ENCODE measurements around the gene CACNA2D4.

The CACNA2D4 gene

DNA sequence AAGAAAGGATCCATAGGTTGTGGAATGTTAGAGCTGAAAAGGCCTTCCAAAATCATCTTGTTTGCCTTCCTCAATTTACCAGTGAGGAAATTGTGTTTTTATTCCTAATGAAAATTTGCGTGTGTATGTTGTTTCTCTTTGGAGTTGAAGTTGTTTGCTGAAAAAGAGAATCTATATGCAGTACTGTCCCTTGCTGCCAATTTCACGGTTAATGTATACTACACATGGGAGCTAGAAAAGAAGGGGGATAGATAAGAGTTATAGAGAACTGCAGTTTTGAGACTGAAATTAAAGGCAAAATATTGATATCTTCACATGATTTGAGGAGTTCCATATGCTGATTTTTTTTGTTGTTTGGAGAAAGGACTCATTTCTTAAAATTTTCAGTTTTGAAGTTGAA lies 160.1 kb downstream of the CACNA2D4 start:
- no peak overlapping the region for H3K4me3 ChIP-seq (ENCODE audit: low read depth, low read length)
- no peak for DNase-seq (ENCODE audit: low read depth)
- in situ Hi-C loops (cut with HindIII; ENCODE audit: low sequenced_read_pairs) = no loop called here
- TF ChIP-seq, protein P1, sequence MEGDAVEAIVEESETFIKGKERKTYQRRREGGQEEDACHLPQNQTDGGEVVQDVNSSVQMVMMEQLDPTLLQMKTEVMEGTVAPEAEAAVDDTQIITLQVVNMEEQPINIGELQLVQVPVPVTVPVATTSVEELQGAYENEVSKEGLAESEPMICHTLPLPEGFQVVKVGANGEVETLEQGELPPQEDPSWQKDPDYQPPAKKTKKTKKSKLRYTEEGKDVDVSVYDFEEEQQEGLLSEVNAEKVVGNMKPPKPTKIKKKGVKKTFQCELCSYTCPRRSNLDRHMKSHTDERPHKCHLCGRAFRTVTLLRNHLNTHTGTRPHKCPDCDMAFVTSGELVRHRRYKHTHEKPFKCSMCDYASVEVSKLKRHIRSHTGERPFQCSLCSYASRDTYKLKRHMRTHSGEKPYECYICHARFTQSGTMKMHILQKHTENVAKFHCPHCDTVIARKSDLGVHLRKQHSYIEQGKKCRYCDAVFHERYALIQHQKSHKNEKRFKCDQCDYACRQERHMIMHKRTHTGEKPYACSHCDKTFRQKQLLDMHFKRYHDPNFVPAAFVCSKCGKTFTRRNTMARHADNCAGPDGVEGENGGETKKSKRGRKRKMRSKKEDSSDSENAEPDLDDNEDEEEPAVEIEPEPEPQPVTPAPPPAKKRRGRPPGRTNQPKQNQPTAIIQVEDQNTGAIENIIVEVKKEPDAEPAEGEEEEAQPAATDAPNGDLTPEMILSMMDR (IDR thresholded peaks at IDR 0.05; ENCODE audit: low read depth, low read length, missing control alignments) = no peak

DNA sequence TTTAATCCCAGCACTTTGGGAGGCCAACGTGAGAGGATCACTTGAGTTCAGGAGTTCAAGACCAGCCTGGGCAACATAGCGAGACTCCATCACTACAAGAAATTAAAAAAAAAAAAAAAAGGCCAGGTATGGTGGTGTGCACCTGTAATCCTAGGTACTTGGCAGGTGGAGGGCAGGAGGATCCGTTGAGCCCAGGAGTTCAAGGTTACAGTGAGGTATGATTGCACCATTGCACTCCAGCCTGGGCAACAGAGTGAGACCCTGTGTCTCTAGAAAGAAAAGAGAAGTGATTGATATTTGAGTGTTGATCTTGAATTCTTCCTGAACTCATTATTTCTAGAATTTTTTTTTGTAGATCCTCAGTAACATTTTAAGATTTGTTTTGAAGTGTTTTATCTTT lies 168.2 kb downstream of the CACNA2D4 start:
- DNase-seq (ENCODE audit: low read depth) = no peak
- no peak overlapping the region for H3K4me3 ChIP-seq (ENCODE audit: low read depth, low read length)
- TF ChIP-seq, protein P1 (IDR thresholded peaks at IDR 0.05; ENCODE audit: low read depth, low read length, missing control alignments) = no peak
- in situ Hi-C loops (cut with HindIII; ENCODE audit: low sequenced_read_pairs) = no loop called here

DNA sequence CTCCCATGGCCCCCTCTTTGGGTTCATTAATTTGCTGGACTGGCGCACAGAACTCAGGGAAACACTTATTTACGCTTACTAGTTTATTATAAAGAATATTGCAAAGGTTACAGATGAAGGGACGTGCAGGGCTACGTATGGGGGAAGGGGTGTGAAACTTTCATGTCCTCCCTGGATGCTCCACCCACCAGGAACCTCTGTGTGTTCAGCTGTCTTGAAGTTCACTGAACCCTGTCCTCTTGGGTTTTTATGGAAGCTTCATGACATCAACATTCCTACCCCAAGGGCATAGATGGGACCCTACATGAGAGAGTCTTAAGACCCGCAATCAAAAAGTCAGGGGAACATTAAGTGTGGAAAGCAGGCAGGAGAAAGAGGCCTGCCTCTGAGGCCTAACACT lies 169.4 kb downstream of the CACNA2D4 start:
- in situ Hi-C loops (cut with HindIII; ENCODE audit: low sequenced_read_pairs) = no loop called here
- TF ChIP-seq, protein P1 (IDR thresholded peaks at IDR 0.05; ENCODE audit: low read depth, low read length, missing control alignments) = no peak
- no peak overlapping the region for H3K4me3 ChIP-seq (ENCODE audit: low read depth, low read length)
- DNase-seq (ENCODE audit: low read depth) = no peak

DNA sequence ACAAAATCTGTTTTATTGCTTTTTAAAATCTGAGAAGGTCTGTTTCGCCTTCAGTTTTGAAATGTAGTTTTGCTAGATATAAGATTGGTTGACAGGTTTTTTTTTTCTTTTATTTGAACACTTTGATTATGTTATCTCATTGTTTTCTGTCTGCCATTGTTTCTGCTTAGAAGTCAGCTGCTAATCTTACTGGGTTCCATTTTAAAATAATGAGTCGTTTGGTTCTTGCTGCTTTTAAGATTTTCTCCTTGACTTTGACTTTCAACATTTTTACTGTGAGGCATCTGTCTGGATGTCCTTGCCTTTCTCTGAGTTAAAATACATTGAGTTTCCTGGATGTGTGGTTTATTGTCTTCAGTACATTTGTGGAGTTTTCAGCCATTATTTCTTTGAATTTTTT lies 170.8 kb downstream of the CACNA2D4 start:
- DNase-seq (ENCODE audit: low read depth) = no peak
- in situ Hi-C loops (cut with HindIII; ENCODE audit: low sequenced_read_pairs) = no loop called here
- TF ChIP-seq, protein P1 (IDR thresholded peaks at IDR 0.05; ENCODE audit: low read depth, low read length, missing control alignments) = no peak

DNA sequence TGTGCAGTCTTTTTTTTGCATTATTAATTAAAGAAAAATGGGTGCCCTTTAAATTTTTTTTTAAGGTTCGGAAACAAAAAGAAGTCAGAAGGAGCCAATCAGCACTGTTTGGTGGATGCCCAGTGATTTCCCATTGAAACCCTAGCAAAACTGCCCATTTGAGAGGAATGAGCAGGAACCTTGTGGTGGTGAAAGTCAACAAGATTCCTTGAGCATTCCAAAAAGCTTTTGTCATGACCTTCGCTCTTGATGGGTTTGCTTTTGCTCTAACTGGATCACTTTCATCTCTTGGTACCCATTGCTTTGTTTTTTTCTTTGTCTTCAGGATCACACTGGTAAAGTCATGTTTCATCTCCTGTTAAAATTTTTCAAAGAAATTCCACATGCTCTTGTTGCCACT lies 173.5 kb downstream of the CACNA2D4 start:
- DNase-seq (ENCODE audit: low read depth) = no peak
- in situ Hi-C loops (cut with HindIII; ENCODE audit: low sequenced_read_pairs) = no loop called here
- TF ChIP-seq, protein P1 (IDR thresholded peaks at IDR 0.05; ENCODE audit: low read depth, low read length, missing control alignments) = no peak
- no peak overlapping the region for H3K4me3 ChIP-seq (ENCODE audit: low read depth, low read length)

More for the DNA sequence above, 170.8 kb downstream of the CACNA2D4 start:
- H3K4me3 ChIP-seq (ENCODE audit: low read depth, low read length) = no peak overlapping the region

All from astrocyte of the cerebellum (primary cell).